Erythroblast (primary cell): ENCODE results near the gene TTLL9.

Source experiments
- GATA1 ChIP-seq: IDR thresholded peaks from 2 replicates; pipeline ENCODE4 v1.6.1; 2011; ENCODE audit warnings: low read depth, mild to moderate bottlenecking, control low read depth, low read length, moderate library complexity
- POLR2A ChIP-seq: IDR thresholded peaks from 2 replicates; pipeline ENCODE4 v1.6.1; 2011; ENCODE audit warnings: mild to moderate bottlenecking, low read length

- TF ChIP-seq POLR2A (no peak), GATA1 (no peak)
Measured at GRCh38 chr20:31859998-31860380, 10.4 kb upstream of the TTLL9 start.
